Mesendoderm (in vitro differentiated cells): Measurements from ENCODE around the gene CTDSP1.

Experiments
- DNase-seq: peaks from one replicate; pipeline ENCODE4 v3.0.0; 2013
- H2AK5ac ChIP-seq: 2 replicates; pipeline ENCODE4 v1.6.1; 2013; ENCODE audit warnings: low read length, inconsistent platforms
- H2BK120ac ChIP-seq: 2 replicates; pipeline ENCODE4 v1.6.1; 2013; ENCODE audit warnings: low read depth, mild to moderate bottlenecking, low read length, moderate library complexity, mixed read lengths
- H2BK15ac ChIP-seq: replicated peaks from 2 replicates; pipeline ENCODE4 v1.6.1; 2013; ENCODE audit warnings: low read depth, mild to moderate bottlenecking, moderate library complexity
- H2BK5ac ChIP-seq: 2 replicates; pipeline ENCODE4 v1.6.1; 2013; ENCODE audit warnings: low read length, inconsistent platforms
- H3K18ac ChIP-seq: 2 replicates; pipeline ENCODE4 v1.6.1; 2013; ENCODE audit warnings: mild to moderate bottlenecking, low read length, mixed read lengths
- H3K23ac ChIP-seq: one replicate; pipeline ENCODE4 v1.6.1; 2013; ENCODE audit warnings: low read length
- H3K27ac ChIP-seq: 2 replicates; pipeline ENCODE4 v1.5.1; 2013; ENCODE audit warnings: low read depth, mild to moderate bottlenecking, inconsistent platforms, low read length, moderate library complexity
- H3K27me3 ChIP-seq: 2 replicates; pipeline ENCODE4 v1.6.1; 2013; ENCODE audit warnings: low read length, control low read depth, mild to moderate bottlenecking, inconsistent platforms; ENCODE audit not compliant: insufficient read depth, poor library complexity
- H3K36me3 ChIP-seq: 2 replicates; pipeline ENCODE4 v1.6.1; 2013; ENCODE audit warnings: low read length, inconsistent platforms; ENCODE audit not compliant: control insufficient read depth, insufficient read depth
- H3K4ac ChIP-seq: one replicate; pipeline ENCODE4 v1.6.1; 2013; ENCODE audit warnings: low read depth, mild to moderate bottlenecking, low read length, moderate library complexity
- H3K4me1 ChIP-seq: 2 replicates; pipeline ENCODE4 v1.6.1; 2013; ENCODE audit warnings: low read depth, low read length, inconsistent platforms; ENCODE audit not compliant: control insufficient read depth
- H3K4me2 ChIP-seq: 2 replicates; pipeline ENCODE4 v1.6.1; 2013; ENCODE audit warnings: low read length
- H3K4me3 ChIP-seq: 2 replicates; pipeline ENCODE4 v1.5.1; 2013; ENCODE audit warnings: mild to moderate bottlenecking, low read length
- H3K56ac ChIP-seq: one replicate; pipeline ENCODE4 v1.6.1; 2013; ENCODE audit warnings: low read length
- H3K79me1 ChIP-seq: 2 replicates; pipeline ENCODE4 v1.6.1; 2013; ENCODE audit warnings: low read length, inconsistent platforms
- H3K79me2 ChIP-seq: 2 replicates; pipeline ENCODE4 v1.6.1; 2013; ENCODE audit warnings: mild to moderate bottlenecking, low read length; ENCODE audit not compliant: control insufficient read depth, insufficient read depth
- H3K9ac ChIP-seq: 2 replicates; pipeline ENCODE4 v1.6.1; 2013; ENCODE audit warnings: low read length, inconsistent platforms
- H4K5ac ChIP-seq: one replicate; pipeline ENCODE4 v1.6.1; 2013; ENCODE audit warnings: low read length
- H4K8ac ChIP-seq: one replicate; pipeline ENCODE4 v1.6.1; 2013; ENCODE audit warnings: low read depth, mild to moderate bottlenecking, control low read depth, low read length, moderate library complexity
- WGBS: extraction: QIAGEN DNeasy Blood & Tissue Kit; methylation state at CpG from one replicate; pipeline ENCODE4 v1.1.7; 2013; ENCODE audit warnings: low lambda C conversion rate, missing lambda C conversion rate; ENCODE audit not compliant: insufficient coverage; ENCODE audit errors: extremely low coverage; 5-methylcytosine and 5-hydroxymethylcytosine counted together

CTDSP1 gene

GRCh38 chr2:218400167-218400929, 680 bp downstream of the CTDSP1 start:
- peak; percentile 60 for DNase-seq
- Histone ChIP-seq H3K4me3 (peak overlapping the region; percentile 67), H4K8ac (peak overlapping the region; percentile 70), H2AK5ac (no peak overlapping the region), H3K4me1 (peaks cover 12% of the 10 kb centered on the region), H3K4ac (peak overlapping the region; percentile 97), H3K27me3 (no peaks in the 10 kb centered on the region), H3K4me2 (peak overlapping the region; percentile 59), H2BK5ac (peak overlapping the region; percentile 45), H3K56ac (peak overlapping the region; percentile 94), H3K9ac (peak overlapping the region; percentile 83), H3K27ac (peak overlapping the region; percentile 68), H3K36me3 (peaks cover 2% of the 10 kb centered on the region), H4K5ac (no peak overlapping the region), H3K18ac (peak overlapping the region; percentile 98), H3K79me2 (peaks cover 5% of the 10 kb centered on the region), H2BK15ac (peak overlapping the region; percentile 41), H3K23ac (no peak overlapping the region), H3K79me1 (peaks cover 5% of the 10 kb centered on the region), H2BK120ac (peak overlapping the region; percentile 78)
- WGBS: no CpG with 5 or more reads among the region's 63 CpGs

- peaks cover 5% of the 10 kb centered on the region for H3K79me1 ChIP-seq
- peaks cover 2% of the 10 kb centered on the region for H3K36me3 ChIP-seq
- no peak overlapping the region for H4K8ac ChIP-seq
- H3K27ac ChIP-seq: no peak overlapping the region
- H3K4ac ChIP-seq: peak overlapping the region; percentile 97
- no peaks in the 10 kb centered on the region for H3K27me3 ChIP-seq
- H3K4me1 ChIP-seq: peaks cover 16% of the 10 kb centered on the region
- H2BK15ac ChIP-seq: no peak overlapping the region
- H2BK5ac ChIP-seq: peak overlapping the region; percentile 55
- H3K23ac ChIP-seq: no peak overlapping the region
- no peak for DNase-seq
- H2AK5ac ChIP-seq: peak overlapping the region; percentile 90
- no CpG with 5 or more reads among the region's 24 CpGs for WGBS
- H2BK120ac ChIP-seq: no peak overlapping the region
- peak overlapping the region; percentile 94 for H3K56ac ChIP-seq
- H3K9ac ChIP-seq: peak overlapping the region; percentile 83
- peak overlapping the region; percentile 98 for H3K18ac ChIP-seq
- peak overlapping the region; percentile 62 for H3K4me2 ChIP-seq
- H4K5ac ChIP-seq: no peak overlapping the region
- H3K4me3 ChIP-seq: no peak overlapping the region
- peaks cover 5% of the 10 kb centered on the region for H3K79me2 ChIP-seq
These were observed 1.5 kb downstream of the CTDSP1 start for GRCh38 chr2:218400930-218401881.

GRCh38 chr2:218401890-218402289, 2.2 kb downstream of the CTDSP1 start:
- WGBS: no CpG with 5 or more reads among the region's 9 CpGs
- H3K23ac ChIP-seq: no peak overlapping the region

GRCh38 chr2:218402491-218402901, 2.8 kb downstream of the CTDSP1 start:
- H3K18ac ChIP-seq: no peak overlapping the region
- H2BK5ac ChIP-seq: no peak overlapping the region
- peaks cover 5% of the 10 kb centered on the region for H3K79me1 ChIP-seq
- H3K79me2 ChIP-seq: peaks cover 5% of the 10 kb centered on the region
- H3K4me2 ChIP-seq: no peak overlapping the region
- H4K5ac ChIP-seq: no peak overlapping the region
- no peak overlapping the region for H3K4me3 ChIP-seq
- H4K8ac ChIP-seq: no peak overlapping the region
- no peak overlapping the region for H3K27ac ChIP-seq
- H2AK5ac ChIP-seq: no peak overlapping the region
- H3K23ac ChIP-seq: no peak overlapping the region
- H3K56ac ChIP-seq: peak overlapping the region; percentile 15
- H3K4ac ChIP-seq: no peak overlapping the region
- no peak overlapping the region for H3K9ac ChIP-seq
- no peak for DNase-seq
- H3K4me1 ChIP-seq: peaks cover 14% of the 10 kb centered on the region
- peaks cover 2% of the 10 kb centered on the region for H3K36me3 ChIP-seq
- H3K27me3 ChIP-seq: no peaks in the 10 kb centered on the region
- no peak overlapping the region for H2BK120ac ChIP-seq
- H2BK15ac ChIP-seq: no peak overlapping the region
- WGBS: no CpG with 5 or more reads among the region's 8 CpGs

More at GRCh38 chr2:218401890-218402289, 2.2 kb downstream of the CTDSP1 start:
- H2AK5ac ChIP-seq: no peak overlapping the region
- no peak overlapping the region for H3K4ac ChIP-seq
- H3K27ac ChIP-seq: no peak overlapping the region
- no peak overlapping the region for H3K56ac ChIP-seq
- H3K36me3 ChIP-seq: peaks cover 2% of the 10 kb centered on the region
- H3K4me3 ChIP-seq: no peak overlapping the region
- peaks cover 5% of the 10 kb centered on the region for H3K79me1 ChIP-seq
- no peak overlapping the region for H4K5ac ChIP-seq
- peaks cover 15% of the 10 kb centered on the region for H3K4me1 ChIP-seq
- no peak overlapping the region for H2BK5ac ChIP-seq
- no peak overlapping the region for H2BK15ac ChIP-seq
- DNase-seq: no peak
- H4K8ac ChIP-seq: no peak overlapping the region
- H3K9ac ChIP-seq: no peak overlapping the region
- H3K4me2 ChIP-seq: no peak overlapping the region
- H3K18ac ChIP-seq: no peak overlapping the region
- H3K27me3 ChIP-seq: no peaks in the 10 kb centered on the region
- H2BK120ac ChIP-seq: no peak overlapping the region
- H3K79me2 ChIP-seq: peaks cover 5% of the 10 kb centered on the region

GRCh38 chr2:218402911-218403411, 3.3 kb downstream of the CTDSP1 start:
- no CpG with 5 or more reads among the region's 26 CpGs for WGBS
- H3K56ac ChIP-seq: no peak overlapping the region
- no peak overlapping the region for H3K4me3 ChIP-seq
- H3K79me1 ChIP-seq: peaks cover 5% of the 10 kb centered on the region
- H3K36me3 ChIP-seq: peaks cover 2% of the 10 kb centered on the region
- no peak overlapping the region for H2AK5ac ChIP-seq
- H4K8ac ChIP-seq: no peak overlapping the region
- H2BK5ac ChIP-seq: no peak overlapping the region
- no peak overlapping the region for H4K5ac ChIP-seq
- H3K27ac ChIP-seq: no peak overlapping the region
- H3K79me2 ChIP-seq: peaks cover 5% of the 10 kb centered on the region
- no peak overlapping the region for H2BK120ac ChIP-seq
- no peak overlapping the region for H3K9ac ChIP-seq
- peaks cover 13% of the 10 kb centered on the region for H3K4me1 ChIP-seq
- H3K27me3 ChIP-seq: no peaks in the 10 kb centered on the region
- no peak overlapping the region for H2BK15ac ChIP-seq
- DNase-seq: no peak
- H3K18ac ChIP-seq: no peak overlapping the region
- H3K4ac ChIP-seq: no peak overlapping the region
- H3K23ac ChIP-seq: no peak overlapping the region
- H3K4me2 ChIP-seq: no peak overlapping the region
